H9 (cell line): ENCODE data around the gene CDYL. TPM values are rescaled to one million over a fixed set of nuclear protein-coding genes. Genes with fewer than 3 reads are reported as not detected.

ENCODE experiments used
- DNase-seq: peaks from one replicate; pipeline ENCODE4 v3.0.0-alpha.2; 2017
- H2AFZ ChIP-seq: one replicate; pipeline ENCODE4 v1.6.1; 2013; ENCODE audit warnings: mild to moderate bottlenecking, low read length, control low read depth, moderate library complexity
- H2AK5ac ChIP-seq: 2 replicates; pipeline ENCODE4 v1.6.1; 2013; ENCODE audit warnings: low read length, control low read depth, mixed read lengths; ENCODE audit not compliant: insufficient read length
- H2BK120ac ChIP-seq: one replicate; pipeline ENCODE4 v1.6.1; 2013; ENCODE audit warnings: low read depth, mild to moderate bottlenecking, low read length, control low read depth, inconsistent platforms; ENCODE audit not compliant: poor library complexity, severe bottlenecking
- H2BK12ac ChIP-seq: 2 replicates; pipeline ENCODE4 v1.6.1; 2013; ENCODE audit warnings: low read length, control low read depth, mixed read lengths, low read depth; ENCODE audit not compliant: insufficient read length
- H2BK15ac ChIP-seq: 2 replicates; pipeline ENCODE4 v1.6.1; 2013; ENCODE audit warnings: low read depth, low read length, control low read depth
- H2BK20ac ChIP-seq: one replicate; pipeline ENCODE4 v1.6.1; 2013; ENCODE audit warnings: low read depth, mild to moderate bottlenecking, low read length, control low read depth, inconsistent platforms; ENCODE audit not compliant: poor library complexity, severe bottlenecking
- H2BK5ac ChIP-seq: 2 replicates; pipeline ENCODE4 v1.6.1; 2013; ENCODE audit warnings: low read length, control low read depth, mixed read lengths; ENCODE audit not compliant: insufficient read length
- H3K14ac ChIP-seq: 2 replicates; pipeline ENCODE4 v1.6.1; 2013; ENCODE audit warnings: low read length, control low read depth; ENCODE audit not compliant: insufficient read depth
- H3K18ac ChIP-seq: 2 replicates; pipeline ENCODE4 v1.6.1; 2013; ENCODE audit warnings: low read depth, mild to moderate bottlenecking, mixed read lengths, low read length, control low read depth; ENCODE audit not compliant: insufficient read length
- H3K23ac ChIP-seq: 2 replicates; pipeline ENCODE4 v1.6.1; 2013; ENCODE audit warnings: low read length, control low read depth, mixed read lengths, low read depth; ENCODE audit not compliant: insufficient read length
- H3K23me2 ChIP-seq: 2 replicates; pipeline ENCODE4 v1.6.1; 2013; ENCODE audit warnings: low read depth, mild to moderate bottlenecking, mixed read lengths, low read length, control low read depth; ENCODE audit not compliant: insufficient read length, poor library complexity, severe bottlenecking
- H3K27ac ChIP-seq: 2 replicates; pipeline ENCODE4 v1.5.1; 2013; ENCODE audit warnings: low read length, control low read depth, mixed read lengths, low read depth; ENCODE audit not compliant: insufficient read length
- H3K27me3 ChIP-seq: 2 replicates; pipeline ENCODE4 v1.6.1; 2013; ENCODE audit warnings: low read length, control low read depth, inconsistent platforms; ENCODE audit not compliant: insufficient read depth
- H3K4ac ChIP-seq: 2 replicates; pipeline ENCODE4 v1.6.1; 2013; ENCODE audit warnings: low read depth, mild to moderate bottlenecking, control low read depth, inconsistent platforms, low read length, moderate library complexity
- H3K4me1 ChIP-seq: 2 replicates; pipeline ENCODE4 v1.6.1; 2013; ENCODE audit warnings: low read length, control low read depth, inconsistent platforms; ENCODE audit not compliant: insufficient read depth
- H3K4me2 ChIP-seq: 2 replicates; pipeline ENCODE4 v1.6.1; 2013; ENCODE audit warnings: low read length, control low read depth, mixed read lengths; ENCODE audit not compliant: insufficient read length, insufficient read depth
- H3K56ac ChIP-seq: 2 replicates; pipeline ENCODE4 v1.6.1; 2013; ENCODE audit warnings: low read depth, mild to moderate bottlenecking, mixed read lengths, low read length, control low read depth; ENCODE audit not compliant: insufficient read length
- H3K79me1 ChIP-seq: 2 replicates; pipeline ENCODE4 v1.6.1; 2013; ENCODE audit warnings: low read depth, mild to moderate bottlenecking, moderate library complexity, low read length, control low read depth, inconsistent platforms; ENCODE audit not compliant: insufficient read depth, poor library complexity, severe bottlenecking
- H3K79me2 ChIP-seq: 2 replicates; pipeline ENCODE4 v1.6.1; 2013; ENCODE audit warnings: low read length, control low read depth, inconsistent platforms; ENCODE audit not compliant: insufficient read depth
- H3K9ac ChIP-seq: 2 replicates; pipeline ENCODE4 v1.6.1; 2013; ENCODE audit warnings: low read length, control low read depth, mixed read lengths; ENCODE audit not compliant: insufficient read length; ENCODE audit errors: extremely low read depth
- H3K9me3 ChIP-seq: one replicate; pipeline ENCODE4 v1.6.1; 2013; ENCODE audit warnings: low read depth, low read length, inconsistent platforms; ENCODE audit not compliant: control insufficient read depth
- H3T11ph ChIP-seq: one replicate; pipeline ENCODE4 v1.6.1; 2013; ENCODE audit warnings: mild to moderate bottlenecking, low read length, control low read depth, inconsistent platforms
- H4K20me1 ChIP-seq: one replicate; pipeline ENCODE4 v1.6.1; 2013; ENCODE audit not compliant: control insufficient read depth, insufficient read length, insufficient read depth
- H4K5ac ChIP-seq: 2 replicates; pipeline ENCODE4 v1.6.1; 2013; ENCODE audit warnings: low read depth, mild to moderate bottlenecking, mixed read lengths, low read length, control low read depth; ENCODE audit not compliant: insufficient read length
- H4K8ac ChIP-seq: replicated peaks from 2 replicates; pipeline ENCODE4 v1.6.1; 2013; ENCODE audit warnings: low read length, control low read depth, mixed read lengths, low read depth; ENCODE audit not compliant: insufficient read length
- H4K91ac ChIP-seq: 2 replicates; pipeline ENCODE4 v1.6.1; 2013; ENCODE audit warnings: low read depth, mild to moderate bottlenecking, moderate library complexity, mixed read lengths, low read length, control low read depth; ENCODE audit not compliant: insufficient read length
- H3K27ac Mint-ChIP-seq, 3 experiments: 2 replicates in 2 of 3; 3 replicates in 1 of 3; pipeline ENCODE4 v1.8.0; 2020 to 2021; ENCODE audit warnings: mixed read lengths in 3 of 3, mild to moderate bottlenecking in 1 of 3, moderate library complexity in 1 of 3
- H3K27me3 Mint-ChIP-seq: 2 replicates; pipeline ENCODE4 v1.8.0; 2021; ENCODE audit warnings: low read depth, mild to moderate bottlenecking, moderate library complexity, mixed read lengths
- H3K36me3 Mint-ChIP-seq, 3 experiments: 2 replicates in 2 of 3; 3 replicates in 1 of 3; pipeline ENCODE4 v1.8.0; 2020 to 2021; ENCODE audit warnings: low read depth in 3 of 3, mixed read lengths in 3 of 3; ENCODE audit not compliant: insufficient read depth in 1 of 3
- H3K4me1 Mint-ChIP-seq, 2 experiments: 2 replicates each; pipeline ENCODE4 v1.8.0; 2020; ENCODE audit warnings: mixed read lengths in 2 of 2
- H3K4me3 Mint-ChIP-seq, 2 experiments: 2 replicates in 1 of 2; 3 replicates in 1 of 2; pipeline ENCODE4 v1.8.0; 2020 to 2021; ENCODE audit warnings: mild to moderate bottlenecking in 2 of 2, mixed read lengths in 2 of 2, moderate library complexity in 1 of 2
- H3K9me3 Mint-ChIP-seq, 2 experiments: 2 replicates in 1 of 2; 3 replicates in 1 of 2; pipeline ENCODE4 v1.8.0; 2020; ENCODE audit warnings: mild to moderate bottlenecking in 2 of 2, mixed read lengths in 2 of 2, moderate library complexity in 1 of 2
- WGBS: extraction: QIAGEN DNeasy Blood & Tissue Kit; methylation state at CpG from one replicate; pipeline ENCODE4 v1.1.7; 2013; ENCODE audit warnings: missing lambda C conversion rate, low lambda C conversion rate, mixed read lengths; ENCODE audit not compliant: insufficient read length; ENCODE audit errors: extremely low coverage; 5-methylcytosine and 5-hydroxymethylcytosine counted together
- total RNA-seq: library from RNA; stranded (reverse); gene quantifications from 2 replicates; pipeline ENCODE4 v1.2.1, GENCODE V29; 2021
- TF ChIP-seq, protein P1 (sequence below): fragments of 200-600 bp; sonication (generic); conservative IDR thresholded peaks from 3 replicates; pipeline ENCODE4 v1.8.0; 2021; ENCODE audit warnings: antibody characterized with exemption, mild to moderate bottlenecking

CDYL gene
- total RNA-seq, 1 experiment from 2014 or later, result 95.0 TPM

DNA sequence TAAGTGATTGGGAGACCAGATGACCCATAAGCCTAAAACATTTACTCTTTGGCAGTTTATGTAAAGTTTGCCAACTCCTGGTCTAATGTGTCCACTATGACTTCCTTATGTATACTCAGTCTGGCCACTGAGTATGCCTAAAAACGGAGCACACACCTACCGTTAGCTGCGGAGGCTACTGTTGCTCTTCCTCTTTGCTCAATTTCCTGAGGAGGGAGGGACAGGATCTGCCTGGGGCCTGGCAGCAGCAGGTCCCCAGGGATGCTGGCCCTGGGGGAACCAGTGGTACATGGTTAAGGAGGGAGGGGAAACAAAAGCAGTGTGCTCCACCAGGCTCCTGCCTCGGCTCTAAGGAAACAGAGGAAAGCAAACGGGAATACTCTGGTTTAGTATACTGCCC, 113.5 kb downstream of the CDYL start:
- Histone ChIP-seq H3K18ac (no peak overlapping the region), H4K91ac (no peak overlapping the region), H3K9me3 (no peaks in the 10 kb centered on the region), H4K8ac (no peak overlapping the region), H2AK5ac (no peak overlapping the region), H3K14ac (no peak overlapping the region), H2BK15ac (no peak overlapping the region), H3K9ac (no peak overlapping the region), H3K4me2 (no peak overlapping the region), H4K20me1 (no peaks in the 10 kb centered on the region), H3K56ac (no peak overlapping the region), H2BK120ac (no peak overlapping the region), H3K4me1 (peaks cover 2% of the 10 kb centered on the region; the same call in 1 of the 2 replicates), H3K27ac (no peak overlapping the region), H2BK20ac (no peak overlapping the region), H2BK12ac (no peak overlapping the region), H3K4ac (no peak overlapping the region), H3K79me1 (peaks cover 7% of the 10 kb centered on the region), H3T11ph (no peak overlapping the region), H3K23me2 (no peaks in the 10 kb centered on the region), H4K5ac (no peak overlapping the region), H3K23ac (no peak overlapping the region), H3K27me3 (no peaks in the 10 kb centered on the region), H3K79me2 (peaks cover 25% of the 10 kb centered on the region), H2AFZ (no peak overlapping the region), H2BK5ac (no peak overlapping the region)
- peak; percentile 32 for DNase-seq
- H3K27ac Mint-ChIP-seq, result peak overlapping the region in 2 of 3 experiments; percentile 36 to 89; a peak in 3 of 7 replicates
- H3K9me3 Mint-ChIP-seq, result no peaks in the 10 kb centered on the region
- TF ChIP-seq, protein P1, sequence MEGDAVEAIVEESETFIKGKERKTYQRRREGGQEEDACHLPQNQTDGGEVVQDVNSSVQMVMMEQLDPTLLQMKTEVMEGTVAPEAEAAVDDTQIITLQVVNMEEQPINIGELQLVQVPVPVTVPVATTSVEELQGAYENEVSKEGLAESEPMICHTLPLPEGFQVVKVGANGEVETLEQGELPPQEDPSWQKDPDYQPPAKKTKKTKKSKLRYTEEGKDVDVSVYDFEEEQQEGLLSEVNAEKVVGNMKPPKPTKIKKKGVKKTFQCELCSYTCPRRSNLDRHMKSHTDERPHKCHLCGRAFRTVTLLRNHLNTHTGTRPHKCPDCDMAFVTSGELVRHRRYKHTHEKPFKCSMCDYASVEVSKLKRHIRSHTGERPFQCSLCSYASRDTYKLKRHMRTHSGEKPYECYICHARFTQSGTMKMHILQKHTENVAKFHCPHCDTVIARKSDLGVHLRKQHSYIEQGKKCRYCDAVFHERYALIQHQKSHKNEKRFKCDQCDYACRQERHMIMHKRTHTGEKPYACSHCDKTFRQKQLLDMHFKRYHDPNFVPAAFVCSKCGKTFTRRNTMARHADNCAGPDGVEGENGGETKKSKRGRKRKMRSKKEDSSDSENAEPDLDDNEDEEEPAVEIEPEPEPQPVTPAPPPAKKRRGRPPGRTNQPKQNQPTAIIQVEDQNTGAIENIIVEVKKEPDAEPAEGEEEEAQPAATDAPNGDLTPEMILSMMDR, result no peak
- H3K4me1 Mint-ChIP-seq, result peaks cover 25 to 33% of the 10 kb centered on the region in 2 experiments
- peaks cover 23 to 29% (median 27%) of the 10 kb centered on the region in 3 experiments; a peak in 6 of 7 replicates for H3K36me3 Mint-ChIP-seq
- no peak overlapping the region; a peak in 1 of 5 replicates for H3K4me3 Mint-ChIP-seq
- no peaks in the 10 kb centered on the region for H3K27me3 Mint-ChIP-seq
- WGBS, result no CpG with 5 or more reads among the region's 5 CpGs
